ENCODE data around the gene EBI3. TPM values are rescaled to one million over a fixed set of nuclear protein-coding genes. Genes with fewer than 3 reads are reported as not detected.
A peak's percentile ranks its signal among the peaks of the same experiment; 100 is the strongest.
"Not testable (repeated sequence)": the region's sequence is repeated elsewhere in the genome, so short reads cannot be mapped to it uniquely, and the experiment has no call there.

EBI3 gene
- total RNA-seq, 6 experiments from 2014 or later, result 0.17 to 0.61 (median 0.37) TPM

DNA sequence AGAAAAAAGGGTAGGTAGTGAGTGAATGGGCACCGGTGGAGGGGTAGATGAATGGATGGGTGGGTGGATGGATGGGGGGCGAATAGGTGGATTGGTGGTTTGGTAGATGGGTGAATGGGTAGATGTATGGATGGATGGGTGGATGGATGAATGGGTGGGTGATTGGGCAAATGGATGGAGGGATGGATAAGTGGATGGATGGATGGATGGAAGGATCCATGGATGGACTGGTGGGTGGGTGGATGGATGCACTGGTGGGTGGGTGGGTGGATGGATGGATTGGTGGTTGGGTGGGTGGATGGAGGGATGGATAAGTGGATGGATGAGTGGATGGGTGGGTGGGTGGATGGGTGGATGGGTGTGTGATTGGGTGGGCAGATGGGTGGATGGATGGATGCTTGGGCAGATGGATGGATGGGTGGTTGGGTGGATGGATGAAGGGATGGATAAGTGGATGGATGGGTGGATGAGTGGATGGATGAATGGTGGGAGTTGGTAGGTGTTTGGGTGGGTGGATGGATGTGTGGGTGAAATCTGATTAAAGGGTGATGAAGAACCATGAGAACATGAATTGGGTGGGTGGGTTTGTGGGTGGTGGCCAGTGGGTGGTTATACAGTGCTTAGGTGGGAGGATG lies 44.5 kb upstream of the EBI3 start:
- no peak overlapping the region for H3K27ac Mint-ChIP-seq
- H3K9me3 Mint-ChIP-seq, result no peaks in the 10 kb centered on the region
- H3K4me1 Mint-ChIP-seq (ENCODE audit: low read depth), result peaks cover 14% of the 10 kb centered on the region
- DNase-seq, result no peak
- TF ChIP-seq, protein P1, sequence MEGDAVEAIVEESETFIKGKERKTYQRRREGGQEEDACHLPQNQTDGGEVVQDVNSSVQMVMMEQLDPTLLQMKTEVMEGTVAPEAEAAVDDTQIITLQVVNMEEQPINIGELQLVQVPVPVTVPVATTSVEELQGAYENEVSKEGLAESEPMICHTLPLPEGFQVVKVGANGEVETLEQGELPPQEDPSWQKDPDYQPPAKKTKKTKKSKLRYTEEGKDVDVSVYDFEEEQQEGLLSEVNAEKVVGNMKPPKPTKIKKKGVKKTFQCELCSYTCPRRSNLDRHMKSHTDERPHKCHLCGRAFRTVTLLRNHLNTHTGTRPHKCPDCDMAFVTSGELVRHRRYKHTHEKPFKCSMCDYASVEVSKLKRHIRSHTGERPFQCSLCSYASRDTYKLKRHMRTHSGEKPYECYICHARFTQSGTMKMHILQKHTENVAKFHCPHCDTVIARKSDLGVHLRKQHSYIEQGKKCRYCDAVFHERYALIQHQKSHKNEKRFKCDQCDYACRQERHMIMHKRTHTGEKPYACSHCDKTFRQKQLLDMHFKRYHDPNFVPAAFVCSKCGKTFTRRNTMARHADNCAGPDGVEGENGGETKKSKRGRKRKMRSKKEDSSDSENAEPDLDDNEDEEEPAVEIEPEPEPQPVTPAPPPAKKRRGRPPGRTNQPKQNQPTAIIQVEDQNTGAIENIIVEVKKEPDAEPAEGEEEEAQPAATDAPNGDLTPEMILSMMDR (IDR thresholded peaks at IDR 0.05), result no peak
- peaks cover under 1% of the 10 kb centered on the region; the same call in 1 of the 2 replicates for H3K36me3 Mint-ChIP-seq (ENCODE audit: low read depth)
- H3K4me3 Mint-ChIP-seq, result peak overlapping the region; percentile 53; the same call in 1 of the 2 replicates
- peaks cover 8% of the 10 kb centered on the region for H3K27me3 Mint-ChIP-seq (ENCODE audit: insufficient read depth)

GRCh38 chr19:4185413-4186086 lies 43.8 kb upstream of the EBI3 start:
- no peak overlapping the region for H3K4me3 Mint-ChIP-seq
- no peak overlapping the region for H3K27ac Mint-ChIP-seq
- peaks cover 8% of the 10 kb centered on the region for H3K27me3 Mint-ChIP-seq (ENCODE audit: insufficient read depth)
- H3K36me3 Mint-ChIP-seq (ENCODE audit: low read depth), result no peaks in the 10 kb centered on the region; the same call in 1 of the 2 replicates
- no peak for DNase-seq
- TF ChIP-seq, protein P1 (IDR thresholded peaks at IDR 0.05), result no peak
- no peaks in the 10 kb centered on the region for H3K9me3 Mint-ChIP-seq
- peaks cover 14% of the 10 kb centered on the region for H3K4me1 Mint-ChIP-seq (ENCODE audit: low read depth)

- peak; percentile 56 for DNase-seq
- Mint-ChIP-seq H3K27ac (no peak overlapping the region), H3K4me3 (no peak overlapping the region), H3K27me3 (ENCODE audit: insufficient read depth) (peaks cover 9% of the 10 kb centered on the region), H3K9me3 (no peaks in the 10 kb centered on the region), H3K4me1 (ENCODE audit: low read depth) (peaks cover 8% of the 10 kb centered on the region), H3K36me3 (ENCODE audit: low read depth) (no peaks in the 10 kb centered on the region)
- TF ChIP-seq, protein P1 (IDR thresholded peaks at IDR 0.05), result peak; percentile 90
Observed at GRCh38 chr19:4186087-4186993, 43.0 kb upstream of the EBI3 start.

- H3K36me3 Mint-ChIP-seq (ENCODE audit: low read depth), result no peaks in the 10 kb centered on the region
- TF ChIP-seq, protein P1 (IDR thresholded peaks at IDR 0.05), result no peak
- no peaks in the 10 kb centered on the region for H3K9me3 Mint-ChIP-seq
- H3K4me1 Mint-ChIP-seq (ENCODE audit: low read depth), result peaks cover 7% of the 10 kb centered on the region
- no peak overlapping the region for H3K27ac Mint-ChIP-seq
- H3K4me3 Mint-ChIP-seq, result no peak overlapping the region
- DNase-seq, result no peak
- peaks cover 8% of the 10 kb centered on the region for H3K27me3 Mint-ChIP-seq (ENCODE audit: insufficient read depth)
Observed at GRCh38 chr19:4187313-4188122, 41.8 kb upstream of the EBI3 start.

DNA sequence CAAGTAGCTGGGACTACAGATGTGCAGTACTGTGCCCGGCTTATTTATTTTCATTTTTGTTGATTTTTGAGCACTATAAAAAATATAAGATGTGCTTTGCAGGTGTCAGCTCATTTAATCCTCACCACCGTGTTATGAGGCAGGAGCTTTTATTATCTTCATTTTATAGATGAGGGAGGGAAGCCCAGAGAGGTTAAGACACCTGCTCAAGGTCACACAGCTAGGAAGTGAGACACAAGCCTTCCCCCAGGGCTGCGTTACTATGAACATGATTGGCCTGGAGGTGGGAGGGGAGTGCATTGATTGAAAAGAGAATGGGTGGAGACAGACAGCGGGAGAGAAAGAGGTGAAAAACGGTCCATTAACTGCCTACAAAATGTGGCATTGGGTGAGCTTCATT lies 39.7 kb upstream of the EBI3 start:
- Mint-ChIP-seq H3K27ac (no peak overlapping the region), H3K4me3 (no peak overlapping the region), H3K4me1 (ENCODE audit: low read depth) (peaks cover 7% of the 10 kb centered on the region), H3K36me3 (ENCODE audit: low read depth) (no peaks in the 10 kb centered on the region), H3K9me3 (no peaks in the 10 kb centered on the region), H3K27me3 (ENCODE audit: insufficient read depth) (peaks cover 20% of the 10 kb centered on the region)
- TF ChIP-seq, protein P1 (IDR thresholded peaks at IDR 0.05), result no peak
- DNase-seq, result no peak

- not testable (repeated sequence) for H3K9me3 Mint-ChIP-seq; H3K36me3 Mint-ChIP-seq (ENCODE audit: low read depth); H3K4me3 Mint-ChIP-seq; H3K4me1 Mint-ChIP-seq (ENCODE audit: low read depth); DNase-seq; H3K27ac Mint-ChIP-seq
- peaks cover 31% of the 10 kb centered on the region for H3K27me3 Mint-ChIP-seq (ENCODE audit: insufficient read depth)
Observed at GRCh38 chr19:4192537-4192936, 36.8 kb upstream of the EBI3 start.
